Tibial artery (tissue), 4 donors: ENCODE data around the gene ATP6AP2.
A peak's percentile ranks its signal among the peaks of the same experiment; 100 is the strongest.
"Not testable (repeated sequence)": the region's sequence is repeated elsewhere in the genome, so short reads cannot be mapped to it uniquely, and the experiment has no call there.

Experiments used
- DNase-seq, 2 donors: peaks; one replicate each; pipeline ENCODE4 v3.0.0-alpha.2; 2019
- H3K27ac ChIP-seq, 2 donors: fragments of 200-600 bp; sonication (generic) in 1 of 2; 1 replicate in 1 of 2; 2 replicates in 1 of 2; pipeline ENCODE4 v1.5.1; 2018 to 2019; ENCODE audit warnings: mild to moderate bottlenecking in 1 of 2
- H3K27me3 ChIP-seq, 2 donors: fragments of 200-600 bp; sonication (generic) in 1 of 2; one replicate each; pipeline versions ENCODE4 v1.5.1 to v1.6.0; 2016 to 2019
- H3K36me3 ChIP-seq, 3 donors: fragments of 200-600 bp; sonication (generic) in 2 of 3; one replicate each; pipeline ENCODE4 v1.5.1; 2016 to 2019; ENCODE audit warnings: mild to moderate bottlenecking in 2 of 3
- H3K4me1 ChIP-seq, 4 donors: fragments of 200-600 bp; sonication (generic) in 2 of 4; 1 replicate in 3 of 4; 2 replicates in 1 of 4; pipeline ENCODE4 v1.5.1; 2016 to 2019
- H3K4me3 ChIP-seq, 2 donors: fragments of 200-600 bp; sonication (generic) in 1 of 2; 1 replicate in 1 of 2; 2 replicates in 1 of 2; pipeline ENCODE4 v1.5.1; 2018 to 2019; ENCODE audit warnings: mild to moderate bottlenecking in 2 of 2
- H3K9me3 ChIP-seq, 3 donors: fragments of 200-600 bp; sonication (generic) in 1 of 3; one replicate each; pipeline ENCODE4 v1.5.1; 2016 to 2019
- intact Hi-C: fragments of 100-400 bp; cut with DNase I; formaldehyde crosslinking; loops from one replicate; pipeline ENCODE4 v1.15.0; 2023; ENCODE audit warnings: low total_unique reads
- TF ChIP-seq, protein P1 (sequence below), 2 experiments: fragments of 200-600 bp in 1 of 2; fragments of 450-650 bp in 1 of 2; IDR thresholded peaks; one replicate each; pipeline ENCODE4 v1.5.1; 2017 to 2019; ENCODE audit warnings: antibody characterized with exemption in 2 of 2, mild to moderate bottlenecking in 1 of 2, moderate library complexity in 1 of 2

The ATP6AP2 gene

GRCh38 chrX:40570346-40571093, 10.2 kb upstream of the ATP6AP2 start:
- H3K4me1 ChIP-seq: no peaks in the 10 kb centered on the region
- no peak for DNase-seq
- H3K36me3 ChIP-seq: no peaks in the 10 kb centered on the region
- no peak overlapping the region for H3K27ac ChIP-seq
- TF ChIP-seq, protein P1, sequence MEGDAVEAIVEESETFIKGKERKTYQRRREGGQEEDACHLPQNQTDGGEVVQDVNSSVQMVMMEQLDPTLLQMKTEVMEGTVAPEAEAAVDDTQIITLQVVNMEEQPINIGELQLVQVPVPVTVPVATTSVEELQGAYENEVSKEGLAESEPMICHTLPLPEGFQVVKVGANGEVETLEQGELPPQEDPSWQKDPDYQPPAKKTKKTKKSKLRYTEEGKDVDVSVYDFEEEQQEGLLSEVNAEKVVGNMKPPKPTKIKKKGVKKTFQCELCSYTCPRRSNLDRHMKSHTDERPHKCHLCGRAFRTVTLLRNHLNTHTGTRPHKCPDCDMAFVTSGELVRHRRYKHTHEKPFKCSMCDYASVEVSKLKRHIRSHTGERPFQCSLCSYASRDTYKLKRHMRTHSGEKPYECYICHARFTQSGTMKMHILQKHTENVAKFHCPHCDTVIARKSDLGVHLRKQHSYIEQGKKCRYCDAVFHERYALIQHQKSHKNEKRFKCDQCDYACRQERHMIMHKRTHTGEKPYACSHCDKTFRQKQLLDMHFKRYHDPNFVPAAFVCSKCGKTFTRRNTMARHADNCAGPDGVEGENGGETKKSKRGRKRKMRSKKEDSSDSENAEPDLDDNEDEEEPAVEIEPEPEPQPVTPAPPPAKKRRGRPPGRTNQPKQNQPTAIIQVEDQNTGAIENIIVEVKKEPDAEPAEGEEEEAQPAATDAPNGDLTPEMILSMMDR (IDR thresholded peaks at IDR 0.05): no peak
- H3K9me3 ChIP-seq: no peaks in the 10 kb centered on the region
- intact Hi-C loops: no loop called here
- H3K27me3 ChIP-seq: no peaks in the 10 kb centered on the region
- no peak overlapping the region for H3K4me3 ChIP-seq

GRCh38 chrX:40571164-40571563, 9.6 kb upstream of the ATP6AP2 start:
- H3K4me3 ChIP-seq, H3K36me3 ChIP-seq, H3K4me1 ChIP-seq, intact Hi-C loops, H3K9me3 ChIP-seq, H3K27me3 ChIP-seq, H3K27ac ChIP-seq, DNase-seq: not testable (repeated sequence)

DNA sequence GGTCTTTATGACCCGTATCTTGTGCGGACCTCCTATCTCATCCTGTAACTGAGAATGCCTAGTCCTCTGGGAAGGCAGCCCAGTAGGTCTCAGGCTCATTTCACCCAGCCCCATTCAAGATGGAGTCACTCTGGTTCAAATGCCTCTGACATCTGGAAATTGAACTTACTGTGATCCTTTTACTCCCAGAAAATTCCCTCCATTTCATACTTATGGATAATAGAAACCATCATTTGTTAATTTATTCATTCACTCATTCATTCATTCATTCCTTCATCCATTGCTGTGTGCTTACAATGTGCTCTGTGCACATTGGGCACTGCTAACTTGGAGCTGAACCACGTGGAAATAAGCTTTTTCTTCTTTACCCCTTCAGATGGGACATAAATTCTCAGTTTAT, 9.2 kb upstream of the ATP6AP2 start:
- no peaks in the 10 kb centered on the region for H3K4me1 ChIP-seq
- TF ChIP-seq, protein P1 (IDR thresholded peaks at IDR 0.05): no peak
- H3K27ac ChIP-seq: no peak overlapping the region
- no peak for DNase-seq
- H3K4me3 ChIP-seq: no peak overlapping the region
- no peaks in the 10 kb centered on the region for H3K9me3 ChIP-seq
- H3K36me3 ChIP-seq: no peaks in the 10 kb centered on the region
- intact Hi-C loops: no loop called here
- H3K27me3 ChIP-seq: no peaks in the 10 kb centered on the region

GRCh38 chrX:40573763-40574162, 7.0 kb upstream of the ATP6AP2 start:
- Histone ChIP-seq H3K27me3 (no peaks in the 10 kb centered on the region), H3K9me3 (no peaks in the 10 kb centered on the region), H3K36me3 (no peaks in the 10 kb centered on the region), H3K4me1 (no peaks in the 10 kb centered on the region), H3K4me3 (no peak overlapping the region), H3K27ac (no peak overlapping the region)
- no peak for DNase-seq
- TF ChIP-seq, protein P1 (IDR thresholded peaks at IDR 0.05): peak in 1 of 2 experiments; percentile 18
- intact Hi-C loops: no loop called here

- H3K9me3 ChIP-seq, DNase-seq, intact Hi-C loops, H3K4me1 ChIP-seq, H3K4me3 ChIP-seq, H3K27ac ChIP-seq, H3K27me3 ChIP-seq, H3K36me3 ChIP-seq: not testable (repeated sequence)
Measured at GRCh38 chrX:40575411-40575810, 5.4 kb upstream of the ATP6AP2 start.

- no peaks in the 10 kb centered on the region for H3K4me1 ChIP-seq
Measured at GRCh38 chrX:40576291-40576690, 4.5 kb upstream of the ATP6AP2 start.

More at GRCh38 chrX:40576291-40576690, 4.5 kb upstream of the ATP6AP2 start:
- no peaks in the 10 kb centered on the region for H3K27me3 ChIP-seq
- no peaks in the 10 kb centered on the region for H3K9me3 ChIP-seq
- no peak overlapping the region for H3K4me3 ChIP-seq
- H3K36me3 ChIP-seq: no peaks in the 10 kb centered on the region
- intact Hi-C loops: no loop called here
- TF ChIP-seq, protein P1 (IDR thresholded peaks at IDR 0.05): no peak
- no peak overlapping the region for H3K27ac ChIP-seq
- DNase-seq: no peak
